ENCODE data around the gene ANO6.

ANO6 gene

DNA sequence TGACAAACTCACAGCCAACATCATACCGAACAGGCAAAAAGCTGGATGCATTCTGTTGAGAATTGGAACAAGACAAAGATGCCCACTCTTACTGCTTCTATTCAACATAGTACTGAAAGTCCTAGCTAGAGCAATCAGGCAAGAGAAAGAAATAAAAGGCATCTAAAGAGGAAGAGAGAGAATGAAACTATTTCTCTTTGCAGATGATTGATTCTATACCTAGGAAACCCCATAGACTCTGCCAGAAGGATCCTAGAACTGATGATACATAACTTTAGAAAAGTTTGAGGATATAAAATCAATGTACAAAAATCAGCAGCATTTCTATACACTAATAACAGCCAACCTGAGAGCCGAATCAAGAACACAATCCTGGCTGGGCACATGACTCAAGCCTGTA lies 6.1 kb upstream of the ANO6 start:
- FAIRE-seq, result no peak
- no peak for DNase-seq (ENCODE audit: insufficient read length, low spot score)
- TF ChIP-seq SPI1 (IDR thresholded peaks at IDR 0.05; ENCODE audit: low read depth, low read length) (peak; percentile 22; the same call in 1 of the 2 replicates), POLR2A (IDR thresholded peaks at IDR 0.05; ENCODE audit: low read depth, low read length) (no peak), POU2F2 (IDR thresholded peaks at IDR 0.05; ENCODE audit: low read depth, low read length) (no peak), PAX5 (IDR thresholded peaks at IDR 0.05; ENCODE audit: insufficient read depth, low read length, severe bottlenecking) (no peak), POLR2AphosphoS5 (IDR thresholded peaks at IDR 0.05; ENCODE audit: low read depth, low read length) (no peak), TAF1 (IDR thresholded peaks at IDR 0.05; ENCODE audit: low read depth, low read length) (no peak)

DNA sequence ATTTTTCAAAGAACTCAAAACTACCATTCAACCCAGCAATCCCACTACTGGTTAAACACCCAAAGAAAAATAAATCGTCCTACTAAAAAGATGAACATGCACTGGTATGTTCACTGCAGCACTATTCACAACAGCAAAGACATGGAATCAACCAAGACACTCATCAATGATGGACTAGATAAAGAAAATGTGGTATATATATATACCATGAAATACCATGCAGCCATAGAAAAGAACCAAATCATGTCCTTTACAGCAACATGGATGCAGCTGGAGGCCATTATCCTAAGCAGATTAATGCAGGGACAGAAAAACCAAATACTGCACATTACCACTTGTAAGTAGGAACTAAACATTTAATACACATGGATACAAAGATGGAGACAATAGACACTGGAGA lies 3.8 kb upstream of the ANO6 start:
- FAIRE-seq (no peak), DNase-seq (ENCODE audit: insufficient read length, low spot score) (no peak)

DNA sequence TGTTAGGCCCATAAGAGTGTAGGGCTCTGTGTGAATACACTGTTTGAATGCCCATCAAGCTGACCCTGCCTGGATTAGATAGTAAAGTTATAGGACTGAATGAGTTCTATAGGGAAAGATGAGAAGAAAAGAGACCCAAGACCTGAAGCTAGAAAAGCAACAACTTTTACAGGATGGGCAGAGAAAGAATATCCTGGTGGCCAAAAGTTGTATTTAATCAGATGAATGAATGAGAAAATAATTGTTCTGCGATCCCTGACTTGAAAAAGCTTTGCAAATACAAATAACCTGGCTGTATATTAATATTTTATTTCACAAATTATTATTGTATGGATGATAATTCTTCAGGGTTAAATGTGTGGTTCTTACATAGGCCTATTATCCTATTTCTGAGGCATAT lies 2.8 kb upstream of the ANO6 start:
- no peak for TF ChIP-seq TAF1 (IDR thresholded peaks at IDR 0.05; ENCODE audit: low read depth, low read length)
- no peak for TF ChIP-seq POLR2A (IDR thresholded peaks at IDR 0.05; ENCODE audit: low read depth, low read length)
- TF ChIP-seq PAX5 (IDR thresholded peaks at IDR 0.05; ENCODE audit: insufficient read depth, low read length, severe bottlenecking), result no peak
- TF ChIP-seq POU2F2 (IDR thresholded peaks at IDR 0.05; ENCODE audit: low read depth, low read length), result no peak
- no peak for TF ChIP-seq SPI1 (IDR thresholded peaks at IDR 0.05; ENCODE audit: low read depth, low read length)
- no peak for TF ChIP-seq POLR2AphosphoS5 (IDR thresholded peaks at IDR 0.05; ENCODE audit: low read depth, low read length)
- no peak for DNase-seq (ENCODE audit: insufficient read length, low spot score)
- no peak for FAIRE-seq

More for the DNA sequence above, 3.8 kb upstream of the ANO6 start:
- TF ChIP-seq POLR2A (IDR thresholded peaks at IDR 0.05; ENCODE audit: low read depth, low read length) (no peak), SPI1 (IDR thresholded peaks at IDR 0.05; ENCODE audit: low read depth, low read length) (no peak), POLR2AphosphoS5 (IDR thresholded peaks at IDR 0.05; ENCODE audit: low read depth, low read length) (no peak), POU2F2 (IDR thresholded peaks at IDR 0.05; ENCODE audit: low read depth, low read length) (no peak), PAX5 (IDR thresholded peaks at IDR 0.05; ENCODE audit: insufficient read depth, low read length, severe bottlenecking) (no peak), TAF1 (IDR thresholded peaks at IDR 0.05; ENCODE audit: low read depth, low read length) (no peak)

DNA sequence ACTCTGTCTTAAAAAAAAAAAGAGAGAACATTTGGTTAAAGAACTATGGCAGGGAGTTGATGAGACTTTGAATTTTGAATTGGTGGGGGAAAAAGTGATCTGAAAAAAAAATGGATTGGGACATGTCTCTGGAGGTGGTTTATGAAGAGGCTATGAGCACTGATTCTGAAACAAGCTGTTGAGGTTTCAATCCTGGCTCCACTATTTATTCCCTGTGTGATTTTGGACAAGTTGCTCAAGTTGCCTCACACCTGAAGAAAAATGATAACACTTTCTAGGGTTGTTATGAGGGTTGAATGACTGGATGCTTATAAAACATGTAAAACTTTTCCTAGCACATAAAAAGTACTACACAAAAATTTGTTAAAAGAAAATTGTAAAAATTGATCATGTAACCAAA lies 1.8 kb upstream of the ANO6 start:
- DNase-seq (ENCODE audit: insufficient read length, low spot score) (no peak), FAIRE-seq (no peak)
- TF ChIP-seq POLR2A (IDR thresholded peaks at IDR 0.05; ENCODE audit: low read depth, low read length) (no peak), POLR2AphosphoS5 (IDR thresholded peaks at IDR 0.05; ENCODE audit: low read depth, low read length) (no peak)

DNA sequence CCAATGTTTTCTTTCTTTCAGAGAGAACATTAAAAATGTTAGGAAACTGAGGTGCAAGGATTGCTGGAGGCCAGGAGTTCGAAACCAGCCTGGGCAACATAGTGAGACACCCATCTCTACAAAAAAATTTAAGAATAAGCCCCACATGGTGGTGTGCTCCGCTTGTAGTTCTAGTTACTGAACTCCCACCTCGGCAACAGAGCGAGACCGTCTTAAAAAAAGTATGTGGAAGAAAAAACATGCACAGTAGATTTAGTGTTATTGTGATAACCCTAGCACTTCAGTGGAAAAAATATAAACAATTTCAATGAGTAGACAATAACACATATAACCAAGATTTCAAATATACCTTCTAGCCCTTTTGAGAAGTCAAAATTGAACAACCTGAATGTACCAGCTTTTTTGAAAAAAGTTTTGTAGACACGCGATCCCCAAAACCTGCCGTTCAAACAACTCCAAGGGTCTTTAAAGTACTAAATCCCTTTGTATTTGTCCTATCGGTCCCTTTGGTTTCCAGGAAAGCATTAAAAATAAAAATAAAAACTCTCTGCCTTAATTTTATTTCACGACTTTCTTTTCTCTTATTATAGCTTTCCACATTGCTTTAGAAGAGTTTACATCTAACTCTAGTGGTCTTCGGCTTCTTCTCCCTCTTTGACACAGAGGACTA lies 1.0 kb upstream of the ANO6 start:
- no peak for TF ChIP-seq PAX5 (IDR thresholded peaks at IDR 0.05; ENCODE audit: insufficient read depth, low read length, severe bottlenecking)
- TF ChIP-seq POU2F2 (IDR thresholded peaks at IDR 0.05; ENCODE audit: low read depth, low read length), result no peak
- no peak for TF ChIP-seq POLR2A (IDR thresholded peaks at IDR 0.05; ENCODE audit: low read depth, low read length)
- TF ChIP-seq POLR2AphosphoS5 (IDR thresholded peaks at IDR 0.05; ENCODE audit: low read depth, low read length), result no peak
- no peak for TF ChIP-seq SPI1 (IDR thresholded peaks at IDR 0.05; ENCODE audit: low read depth, low read length)
- no peak for TF ChIP-seq TAF1 (IDR thresholded peaks at IDR 0.05; ENCODE audit: low read depth, low read length)
- DNase-seq (ENCODE audit: insufficient read length, low spot score) (no peak), FAIRE-seq (no peak)

DNA sequence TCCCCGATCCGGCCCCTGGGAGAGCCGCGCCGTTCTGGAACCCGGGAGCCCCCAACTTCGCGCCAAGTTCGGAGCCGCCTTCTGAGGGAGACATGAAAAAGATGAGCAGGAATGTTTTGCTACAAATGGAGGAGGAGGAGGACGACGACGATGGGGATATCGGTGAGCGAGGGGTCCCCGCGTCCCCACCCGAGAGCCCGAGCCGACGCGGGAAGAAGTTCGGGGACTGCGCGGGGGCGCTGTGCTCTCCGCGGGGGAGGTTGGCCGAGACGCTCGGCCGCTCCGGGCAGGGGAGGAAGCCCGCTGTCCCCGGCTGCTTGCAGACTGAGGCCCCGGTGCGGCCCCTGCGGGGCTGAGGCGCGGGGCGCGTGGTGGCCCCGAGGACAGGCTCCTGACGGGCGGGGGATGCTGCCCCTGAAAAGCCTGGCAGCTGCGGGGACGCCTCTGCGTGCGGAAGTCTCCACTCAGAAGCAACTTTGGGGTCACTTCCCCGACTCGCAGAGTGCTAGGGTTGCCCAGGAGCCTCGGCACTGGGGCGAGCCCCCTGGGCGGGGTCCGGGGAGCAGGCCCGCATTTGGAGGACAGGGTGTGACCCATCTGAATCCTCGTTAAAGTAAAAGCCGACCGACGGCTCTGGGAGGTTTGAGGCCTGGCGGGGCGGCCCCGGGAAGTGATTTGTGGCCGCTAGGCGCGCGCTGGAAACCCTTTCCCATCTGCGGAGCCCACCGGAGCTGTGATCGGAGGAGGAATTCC lies 511 bp downstream of the ANO6 start:
- TF ChIP-seq SPI1 (IDR thresholded peaks at IDR 0.05; ENCODE audit: low read depth, low read length) (peak; percentile 24; the same call in 1 of the 2 replicates), TAF1 (IDR thresholded peaks at IDR 0.05; ENCODE audit: low read depth, low read length) (no peak; the same call in 1 of the 2 replicates)
- FAIRE-seq, result no peak
- peak; percentile 32 for DNase-seq (ENCODE audit: insufficient read length, low spot score)

DNA sequence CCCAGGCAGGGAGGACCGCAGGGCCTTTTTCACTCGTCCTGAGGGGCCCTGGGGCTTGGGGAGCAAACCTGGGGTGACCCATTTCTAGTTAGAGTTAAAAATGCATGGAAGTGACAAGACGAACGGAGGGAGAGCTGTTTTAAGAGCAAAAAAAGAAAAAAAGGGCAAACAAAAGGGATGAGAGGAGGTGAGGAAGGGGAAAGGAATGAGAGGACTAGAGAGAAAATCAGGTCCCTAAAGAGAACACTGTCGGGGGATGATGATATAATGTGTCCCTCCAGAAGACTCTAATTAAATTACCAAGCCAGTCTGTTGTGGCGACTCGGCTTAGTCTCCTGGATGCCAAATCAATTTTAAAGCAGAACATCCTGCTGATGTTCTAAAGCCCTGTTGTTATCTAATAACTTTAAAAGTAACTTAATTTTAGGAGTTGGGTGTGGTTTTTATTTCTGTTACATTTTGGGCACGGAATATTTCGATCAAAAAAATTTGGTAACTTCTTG lies 1.1 kb downstream of the ANO6 start:
- TF ChIP-seq POLR2A (IDR thresholded peaks at IDR 0.05; ENCODE audit: low read depth, low read length) (no peak), SPI1 (IDR thresholded peaks at IDR 0.05; ENCODE audit: low read depth, low read length) (no peak), POU2F2 (IDR thresholded peaks at IDR 0.05; ENCODE audit: low read depth, low read length) (no peak), POLR2AphosphoS5 (IDR thresholded peaks at IDR 0.05; ENCODE audit: low read depth, low read length) (no peak), PAX5 (IDR thresholded peaks at IDR 0.05; ENCODE audit: insufficient read depth, low read length, severe bottlenecking) (no peak), TAF1 (IDR thresholded peaks at IDR 0.05; ENCODE audit: low read depth, low read length) (no peak)
- FAIRE-seq, result no peak
- DNase-seq (ENCODE audit: insufficient read length, low spot score), result no peak

DNA sequence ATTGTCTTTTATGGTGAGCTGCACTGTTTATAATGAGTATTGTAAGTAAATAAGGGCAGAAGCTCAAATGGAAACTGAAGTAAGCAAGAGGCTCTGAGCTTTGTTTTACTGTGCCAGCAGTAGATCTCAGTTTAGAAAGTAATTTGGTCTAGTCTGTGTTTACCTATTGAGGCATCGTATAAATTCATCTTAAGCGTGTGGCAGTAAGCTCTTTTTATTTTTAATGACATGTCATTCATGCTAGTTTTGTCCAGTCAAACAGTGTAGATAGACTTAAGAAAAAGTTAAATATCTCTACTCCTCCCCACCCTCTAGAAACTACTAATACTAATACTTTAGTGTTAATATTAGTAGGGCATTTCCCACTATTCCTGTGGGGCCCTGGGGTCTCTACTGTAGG lies 2.0 kb downstream of the ANO6 start:
- no peak for DNase-seq (ENCODE audit: insufficient read length, low spot score)
- no peak for TF ChIP-seq PAX5 (IDR thresholded peaks at IDR 0.05; ENCODE audit: insufficient read depth, low read length, severe bottlenecking)

DNA sequence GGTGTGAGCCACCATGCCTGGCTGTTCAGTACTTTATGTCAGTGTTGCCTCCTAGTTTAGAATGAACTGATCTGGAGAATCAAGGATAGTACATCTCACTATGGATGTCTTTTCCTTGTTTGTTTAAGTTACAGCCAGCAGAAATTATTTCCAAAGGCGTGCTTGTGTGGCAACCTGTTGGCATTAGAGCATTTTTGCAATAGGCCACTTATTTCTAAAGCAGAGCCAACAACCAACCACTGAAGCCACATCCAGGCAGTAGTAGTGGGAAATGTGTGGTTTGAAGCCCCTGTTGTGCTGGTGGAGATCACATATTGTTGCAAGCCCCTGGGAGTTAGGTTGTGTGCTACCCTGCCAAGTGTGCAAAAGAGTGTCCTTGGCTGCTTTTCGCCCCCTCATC lies 3.7 kb downstream of the ANO6 start:
- no peak for FAIRE-seq

More for the DNA sequence above, 2.0 kb downstream of the ANO6 start:
- FAIRE-seq, result no peak

More for the DNA sequence above, 3.7 kb downstream of the ANO6 start:
- TF ChIP-seq PAX5 (IDR thresholded peaks at IDR 0.05; ENCODE audit: insufficient read depth, low read length, severe bottlenecking) (no peak), POLR2A (IDR thresholded peaks at IDR 0.05; ENCODE audit: low read depth, low read length) (no peak), POU2F2 (IDR thresholded peaks at IDR 0.05; ENCODE audit: low read depth, low read length) (no peak), SPI1 (IDR thresholded peaks at IDR 0.05; ENCODE audit: low read depth, low read length) (no peak), TAF1 (IDR thresholded peaks at IDR 0.05; ENCODE audit: low read depth, low read length) (no peak), POLR2AphosphoS5 (IDR thresholded peaks at IDR 0.05; ENCODE audit: low read depth, low read length) (no peak)
- no peak for DNase-seq (ENCODE audit: insufficient read length, low spot score)

Data from GM12891 (cell line).